Fibroblast of the conjunctiva (primary cell): ENCODE results near the gene AUTS2.
"Not testable (repeated sequence)": the region's sequence is repeated elsewhere in the genome, so short reads cannot be mapped to it uniquely, and the experiment has no call there.

Experiments used
- DNase-seq: peaks from one replicate; pipeline ENCODE4 v3.0.0-alpha.2; 2010; ENCODE audit warnings: low read depth

Gene AUTS2

GRCh38 chr7:70579397-70580097, 981.3 kb downstream of the AUTS2 start:
- DNase-seq, result no peak

- no peak for DNase-seq
Observed at GRCh38 chr7:70580161-70580560, 981.9 kb downstream of the AUTS2 start.

GRCh38 chr7:70582927-70583895, 984.9 kb downstream of the AUTS2 start:
- DNase-seq, result no peak

- DNase-seq, result no peak
Observed at GRCh38 chr7:70583965-70584883, 985.9 kb downstream of the AUTS2 start.

- no peak for DNase-seq
Observed at GRCh38 chr7:70585071-70585470, 986.8 kb downstream of the AUTS2 start.

- no peak for DNase-seq
Observed at GRCh38 chr7:70586822-70587221, 988.5 kb downstream of the AUTS2 start.

- DNase-seq, result no peak
Observed at GRCh38 chr7:70587739-70588138, 989.5 kb downstream of the AUTS2 start.

- DNase-seq, result no peak
Observed at GRCh38 chr7:70588191-70588921, 990.1 kb downstream of the AUTS2 start.

- DNase-seq, result no peak
Observed at GRCh38 chr7:70589010-70589409, 990.7 kb downstream of the AUTS2 start.

GRCh38 chr7:70589590-70589989, 991.3 kb downstream of the AUTS2 start:
- DNase-seq, result no peak

GRCh38 chr7:70590126-70590854, 992.0 kb downstream of the AUTS2 start:
- DNase-seq, result no peak

GRCh38 chr7:70591643-70592042, 993.4 kb downstream of the AUTS2 start:
- no peak for DNase-seq

- no peak for DNase-seq
Observed at GRCh38 chr7:70592171-70592570, 993.9 kb downstream of the AUTS2 start.

GRCh38 chr7:70594170-70594569, 995.9 kb downstream of the AUTS2 start:
- DNase-seq, result no peak

- not testable (repeated sequence) for DNase-seq
Observed at GRCh38 chr7:70594885-70595284, 996.6 kb downstream of the AUTS2 start.

GRCh38 chr7:70595370-70595754, 997.1 kb downstream of the AUTS2 start:
- DNase-seq, result no peak

GRCh38 chr7:70595755-70596597, 997.7 kb downstream of the AUTS2 start:
- DNase-seq, result no peak

- DNase-seq, result no peak
Observed at GRCh38 chr7:70596598-70596913, 998.3 kb downstream of the AUTS2 start.

GRCh38 chr7:70597066-70597465, 998.8 kb downstream of the AUTS2 start:
- DNase-seq, result no peak

- peak; percentile 18 for DNase-seq
Observed at GRCh38 chr7:70598976-70599375, 1000.7 kb downstream of the AUTS2 start.
